B cell (primary cell): ENCODE measurements around the gene SNRPD1. TPM values are rescaled to one million over a fixed set of nuclear protein-coding genes. Genes with fewer than 3 reads are reported as not detected.
"Not testable (repeated sequence)": the region's sequence is repeated elsewhere in the genome, so short reads cannot be mapped to it uniquely, and the experiment has no call there.

ENCODE experiments used
- ATAC-seq: fragments of 200-7000 bp; cut with Tn5 transposase; one replicate; pipeline ENCODE4 v1.10.0; 2021; ENCODE audit warnings: low read depth, mild to moderate bottlenecking, moderate number of reproducible peaks, moderate library complexity
- CTCF ChIA-PET: fragments of 350-600 bp; sonication (Branson Sonifier 250); formaldehyde crosslinking; loops from one replicate; lab custom pipeline; 2021; ENCODE audit warnings: antibody characterized with exemption, inconsistent platforms; lab: Charles Lee
- POLR2A ChIA-PET: fragments of 350-600 bp; sonication (Branson Sonifier 250); formaldehyde crosslinking; loops from one replicate; lab custom pipeline; 2021; ENCODE audit warnings: antibody characterized with exemption; lab: Charles Lee
- DNase-seq: peaks from one replicate; pipeline ENCODE4 v3.0.0; 2013
- H2AFZ ChIP-seq: 2 replicates; pipeline ENCODE4 v1.6.1; 2012; ENCODE audit warnings: mild to moderate bottlenecking, low read depth, low read length; ENCODE audit not compliant: insufficient read depth, poor library complexity, severe bottlenecking
- H3K27ac ChIP-seq, 2 donors: 1 replicate in 1 of 2; 2 replicates in 1 of 2; pipeline ENCODE4 v1.5.1; 2012 to 2013; ENCODE audit warnings: low read length in 2 of 2, mild to moderate bottlenecking in 2 of 2, moderate library complexity in 1 of 2
- H3K27me3 ChIP-seq, 4 experiments: fragments of 200-600 bp in 1 of 4; sonication (generic) in 1 of 4; replicated peaks in 1 of 4; 1 replicate in 2 of 4; 2 replicates in 2 of 4; pipeline versions ENCODE4 v1.6.1 to v1.7.0; 2013 to 2016; ENCODE audit warnings: low read length in 3 of 4, mild to moderate bottlenecking in 2 of 4, mixed read lengths in 1 of 4, moderate library complexity in 1 of 4; ENCODE audit not compliant: insufficient read depth in 4 of 4, control insufficient read depth in 3 of 4; ENCODE audit errors: control extremely low read depth in 1 of 4
- H3K36me3 ChIP-seq, 2 experiments: replicated peaks in 1 of 2; 1 replicate in 1 of 2; 2 replicates in 1 of 2; pipeline versions ENCODE4 v1.6.1 to v1.7.1; 2013; ENCODE audit warnings: low read length in 1 of 2; ENCODE audit not compliant: insufficient read depth in 2 of 2, control insufficient read depth in 1 of 2; ENCODE audit errors: control extremely low read depth in 1 of 2, extremely low read depth in 1 of 2
- H3K4me1 ChIP-seq, 2 donors: fragments of 200-600 bp in 1 of 2; sonication (generic) in 1 of 2; 1 replicate in 1 of 2; 2 replicates in 1 of 2; pipeline versions ENCODE4 v1.5.1 to v1.6.1; 2013 to 2017; ENCODE audit warnings: low read length in 2 of 2; ENCODE audit not compliant: control insufficient read depth in 2 of 2, insufficient read depth in 2 of 2
- H3K4me2 ChIP-seq: replicated peaks from 2 replicates; pipeline ENCODE3; 2012; ENCODE audit warnings: mild to moderate bottlenecking, low read depth, low read length; ENCODE audit not compliant: poor library complexity, severe bottlenecking
- H3K4me3 ChIP-seq, 5 experiments: fragments of 200-600 bp in 1 of 5; sonication (generic) in 1 of 5; 1 replicate in 3 of 5; 2 replicates in 2 of 5; pipeline versions ENCODE4 v1.5.1 to v1.7.0; 2011 to 2016; ENCODE audit warnings: low read length in 4 of 5, mild to moderate bottlenecking in 4 of 5, low read depth in 2 of 5, control low read depth in 1 of 5, moderate library complexity in 1 of 5; ENCODE audit not compliant: insufficient read depth in 1 of 5; ENCODE audit errors: control extremely low read depth in 1 of 5, extremely low read depth in 1 of 5
- H3K79me2 ChIP-seq: fragments of 200-600 bp; sonication (generic); one replicate; pipeline ENCODE4 v1.6.0; 2016; ENCODE audit warnings: low read length; ENCODE audit not compliant: control insufficient read depth, insufficient read depth
- H3K9ac ChIP-seq: fragments of 200-600 bp; sonication (generic); 2 replicates; pipeline ENCODE4 v1.6.1; 2017; ENCODE audit warnings: mild to moderate bottlenecking, low read length, moderate library complexity
- H3K9me3 ChIP-seq, 3 donors: one replicate each; pipeline versions ENCODE4 v1.6.1 to v1.7.1; 2013; ENCODE audit warnings: low read length in 2 of 3; ENCODE audit not compliant: control insufficient read depth in 2 of 3, insufficient read depth in 1 of 3; ENCODE audit errors: control extremely low read depth in 1 of 3
- H4K20me1 ChIP-seq: 2 replicates; pipeline ENCODE4 v1.6.0; 2012; ENCODE audit warnings: mild to moderate bottlenecking, low read length; ENCODE audit not compliant: insufficient read depth, control insufficient read depth, poor library complexity, severe bottlenecking
- H3K27ac Mint-ChIP-seq: one replicate; pipeline ENCODE4 v1.8.0; 2021; ENCODE audit warnings: mixed read lengths
- H3K27me3 Mint-ChIP-seq: one replicate; pipeline ENCODE4 v1.8.0; 2021; ENCODE audit warnings: mixed read lengths
- H3K4me1 Mint-ChIP-seq: one replicate; pipeline ENCODE4 v1.8.0; 2021; ENCODE audit warnings: mixed read lengths
- H3K4me3 Mint-ChIP-seq: one replicate; pipeline ENCODE4 v1.8.0; 2021; ENCODE audit warnings: mixed read lengths
- H3K9me3 Mint-ChIP-seq: one replicate; pipeline ENCODE4 v1.8.0; 2022; ENCODE audit warnings: mixed read lengths; ENCODE audit not compliant: insufficient read depth
- EZH2 ChIP-seq: IDR thresholded peaks from 2 replicates; pipeline ENCODE4 v1.6.1; 2012; ENCODE audit warnings: borderline replicate concordance, low read depth, mild to moderate bottlenecking, moderate library complexity, low read length; ENCODE audit not compliant: insufficient read depth, poor library complexity, severe bottlenecking
- WGBS: methylation state at CpG from one replicate; pipeline ENCODE4 v1.1.5; 2013; ENCODE audit warnings: missing lambda C conversion rate; ENCODE audit not compliant: insufficient coverage; 5-methylcytosine and 5-hydroxymethylcytosine counted together
- intact Hi-C: fragments of 100-400 bp; cut with micrococcal nuclease; formaldehyde crosslinking; loops from one replicate; pipeline ENCODE4 v1.10.0; 2022
- polyA plus RNA-seq: library from polyadenylated mRNA; depleted of rRNA; stranded (reverse); fragments of >200 nt; gene quantifications from 2 replicates; pipeline ENCODE4 v1.2.3, GENCODE V29; 2012
- total RNA-seq, 2 donors: library from RNA; stranded (reverse); fragments of 120-200 nt in 1 of 2; gene quantifications; 1 replicate in 1 of 2; 2 replicates in 1 of 2; pipeline versions ENCODE4 v1.2.3 to v1.2.4, GENCODE V29; 2013 to 2022
- TF ChIP-seq, protein P1 (sequence below): fragments of 200-600 bp; IDR thresholded peaks from one replicate; pipeline ENCODE4 v1.8.0; 2022; ENCODE audit warnings: antibody characterized with exemption, mild to moderate bottlenecking

SNRPD1 gene
- total and polyA plus RNA-seq, 2 donors (not counting 1 experiment from before 2014, with no cell fraction given): 3.0 to 23.9 TPM

GRCh38 chr18:21669736-21670285 is 57.7 kb downstream of the SNRPD1 start:
- ATAC-seq (no peak), DNase-seq (no peak)
- no peaks in the 10 kb centered on the region for H3K27me3 Mint-ChIP-seq
- H3K4me3 ChIP-seq: no peak overlapping the region
- ChIA-PET POLR2A (interaction anchor here (1.0 kb wide), 1 partner anchor 13 kb away, joined by 3 read pairs; no protein-coding TSS in a partner anchor), CTCF (interaction anchor here (1.0 kb wide), 1 partner anchor 58 kb away, joined by 3 read pairs; the partner anchor contains the start of gene SNRPD1)
- no peaks in the 10 kb centered on the region for H3K79me2 ChIP-seq
- H3K4me2 ChIP-seq: no peak overlapping the region
- H3K27ac Mint-ChIP-seq: no peak overlapping the region
- H3K27me3 ChIP-seq: no peaks in the 10 kb centered on the region
- TF ChIP-seq, protein P1, sequence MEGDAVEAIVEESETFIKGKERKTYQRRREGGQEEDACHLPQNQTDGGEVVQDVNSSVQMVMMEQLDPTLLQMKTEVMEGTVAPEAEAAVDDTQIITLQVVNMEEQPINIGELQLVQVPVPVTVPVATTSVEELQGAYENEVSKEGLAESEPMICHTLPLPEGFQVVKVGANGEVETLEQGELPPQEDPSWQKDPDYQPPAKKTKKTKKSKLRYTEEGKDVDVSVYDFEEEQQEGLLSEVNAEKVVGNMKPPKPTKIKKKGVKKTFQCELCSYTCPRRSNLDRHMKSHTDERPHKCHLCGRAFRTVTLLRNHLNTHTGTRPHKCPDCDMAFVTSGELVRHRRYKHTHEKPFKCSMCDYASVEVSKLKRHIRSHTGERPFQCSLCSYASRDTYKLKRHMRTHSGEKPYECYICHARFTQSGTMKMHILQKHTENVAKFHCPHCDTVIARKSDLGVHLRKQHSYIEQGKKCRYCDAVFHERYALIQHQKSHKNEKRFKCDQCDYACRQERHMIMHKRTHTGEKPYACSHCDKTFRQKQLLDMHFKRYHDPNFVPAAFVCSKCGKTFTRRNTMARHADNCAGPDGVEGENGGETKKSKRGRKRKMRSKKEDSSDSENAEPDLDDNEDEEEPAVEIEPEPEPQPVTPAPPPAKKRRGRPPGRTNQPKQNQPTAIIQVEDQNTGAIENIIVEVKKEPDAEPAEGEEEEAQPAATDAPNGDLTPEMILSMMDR: no peak
- no peak for TF ChIP-seq EZH2
- 95% methylated on average over 8 of the region's 9 CpGs for WGBS
- no peaks in the 10 kb centered on the region for H3K4me1 Mint-ChIP-seq
- peaks cover 0 to 2% of the 10 kb centered on the region in 2 experiments for H3K36me3 ChIP-seq
- H3K9me3 Mint-ChIP-seq: no peaks in the 10 kb centered on the region
- H3K9me3 ChIP-seq: no peaks in the 10 kb centered on the region
- H3K9ac ChIP-seq: no peak overlapping the region
- no peak overlapping the region for H2AFZ ChIP-seq
- intact Hi-C loops: no loop called here
- no peak overlapping the region for H3K4me3 Mint-ChIP-seq
- H4K20me1 ChIP-seq: no peaks in the 10 kb centered on the region
- no peak overlapping the region for H3K27ac ChIP-seq
- no peaks in the 10 kb centered on the region for H3K4me1 ChIP-seq

DNA sequence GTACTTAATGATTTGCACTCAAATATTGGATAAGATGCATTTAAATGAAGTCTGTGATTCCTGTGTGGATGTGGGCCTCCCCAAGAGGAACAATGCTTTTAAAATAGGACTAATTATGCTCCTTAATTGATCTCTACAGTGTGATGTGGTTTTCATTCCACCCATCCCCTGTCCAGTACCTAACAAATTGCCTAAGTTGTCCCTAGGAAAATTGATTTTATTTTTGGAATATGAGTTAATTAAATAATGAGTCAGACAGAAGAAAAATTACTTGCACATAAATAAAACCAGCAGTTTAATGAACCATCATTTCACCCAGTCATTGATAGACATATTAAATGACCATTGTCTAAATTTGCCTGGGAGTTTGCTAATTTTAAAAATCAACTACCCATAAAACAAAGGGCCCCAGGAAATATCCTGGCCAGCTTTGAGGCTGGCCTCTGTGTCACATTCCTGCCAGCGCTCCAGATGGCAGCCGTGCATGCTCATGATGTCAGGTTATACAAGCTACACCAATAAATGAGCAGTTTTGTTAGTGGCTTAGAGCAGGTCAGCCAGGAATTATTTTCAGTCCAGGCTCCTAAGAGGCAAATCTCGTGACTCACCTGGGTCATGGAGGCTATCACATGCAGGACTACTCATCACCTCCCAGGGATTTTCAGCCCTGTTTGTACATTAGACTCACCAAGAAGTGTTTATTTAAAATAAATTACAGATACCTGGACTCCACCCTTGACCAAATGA is 60.6 kb downstream of the SNRPD1 start:
- Histone ChIP-seq H3K79me2 (no peaks in the 10 kb centered on the region), H3K36me3 (peaks cover 0 to 2% of the 10 kb centered on the region in 2 experiments), H3K27ac (no peak overlapping the region), H3K9ac (no peak overlapping the region), H2AFZ (no peak overlapping the region), H3K27me3 (no peaks in the 10 kb centered on the region), H3K4me2 (no peak overlapping the region), H3K4me1 (no peaks in the 10 kb centered on the region), H3K9me3 (no peaks in the 10 kb centered on the region), H4K20me1 (no peaks in the 10 kb centered on the region), H3K4me3 (no peak overlapping the region)
- no peak for DNase-seq
- intact Hi-C loops: no loop called here
- WGBS: 100% methylated on average over 2 of the region's 3 CpGs
- H3K4me3 Mint-ChIP-seq: no peak overlapping the region
- TF ChIP-seq EZH2: no peak
- TF ChIP-seq, protein P1: no peak
- ChIA-PET CTCF (no interaction called here), POLR2A (no interaction called here)
- H3K27ac Mint-ChIP-seq: no peak overlapping the region
- H3K4me1 Mint-ChIP-seq: no peaks in the 10 kb centered on the region
- H3K27me3 Mint-ChIP-seq: no peaks in the 10 kb centered on the region
- no peaks in the 10 kb centered on the region for H3K9me3 Mint-ChIP-seq
- no peak for ATAC-seq

- H4K20me1 ChIP-seq, intact Hi-C loops, H3K9me3 Mint-ChIP-seq, H3K27me3 Mint-ChIP-seq, H3K36me3 ChIP-seq, H3K27me3 ChIP-seq, H3K79me2 ChIP-seq, DNase-seq, H3K27ac ChIP-seq, H3K9ac ChIP-seq, H3K4me1 ChIP-seq, H3K4me1 Mint-ChIP-seq, H3K27ac Mint-ChIP-seq, H3K4me3 Mint-ChIP-seq, H2AFZ ChIP-seq, ATAC-seq, H3K4me2 ChIP-seq, H3K4me3 ChIP-seq, CTCF ChIA-PET, H3K9me3 ChIP-seq: not testable (repeated sequence)
- POLR2A ChIA-PET: interaction anchor here (0.5 kb wide), 1 partner anchor 10 kb away, joined by 3 read pairs; no protein-coding TSS in a partner anchor
- WGBS: 86% methylated on average over 5 of the region's 8 CpGs
Observed at GRCh38 chr18:21675354-21675753, 63.2 kb downstream of the SNRPD1 start.
